Activated CD8-positive, alpha-beta memory T cell treated with anti-CD3 and anti-CD28 coated beads for 48 hours (primary cell): ENCODE results near the gene HOATZ.

Experiments
- DNase-seq, 3 experiments: peaks; one replicate each; pipeline ENCODE4 v3.0.0-alpha.2; 2020; ENCODE audit warnings: low read depth in 2 of 3, low spot score in 2 of 3

HOATZ gene

GRCh38 chr11:111548525-111548924, 33.9 kb downstream of the HOATZ start:
- no peak for DNase-seq

GRCh38 chr11:111549196-111549868, 34.8 kb downstream of the HOATZ start:
- no peak for DNase-seq

GRCh38 chr11:111549869-111550203, 35.3 kb downstream of the HOATZ start:
- DNase-seq = no peak

GRCh38 chr11:111550258-111550657, 35.7 kb downstream of the HOATZ start:
- no peak for DNase-seq

- DNase-seq = no peak
Measured at GRCh38 chr11:111554532-111554931, 40.0 kb downstream of the HOATZ start.

- no peak for DNase-seq
Measured at GRCh38 chr11:111555255-111555654, 40.7 kb downstream of the HOATZ start.

GRCh38 chr11:111557425-111558111, 43.0 kb downstream of the HOATZ start:
- no peak for DNase-seq

GRCh38 chr11:111559800-111560464, 45.4 kb downstream of the HOATZ start:
- DNase-seq = no peak

GRCh38 chr11:111560800-111561199, 46.2 kb downstream of the HOATZ start:
- DNase-seq = no peak

- no peak for DNase-seq
Measured at GRCh38 chr11:111561306-111561705, 46.7 kb downstream of the HOATZ start.

- no peak for DNase-seq
Measured at GRCh38 chr11:111561791-111562325, 47.3 kb downstream of the HOATZ start.

- DNase-seq = no peak
Measured at GRCh38 chr11:111562692-111563389, 48.3 kb downstream of the HOATZ start.

- peak in 1 of 3 experiments; percentile 35 for DNase-seq
Measured at GRCh38 chr11:111565114-111565720, 50.6 kb downstream of the HOATZ start.

- no peak for DNase-seq
Measured at GRCh38 chr11:111566324-111566723, 51.7 kb downstream of the HOATZ start.

- DNase-seq = no peak
Measured at GRCh38 chr11:111569476-111569875, 54.9 kb downstream of the HOATZ start.

- no peak for DNase-seq
Measured at GRCh38 chr11:111570796-111571195, 56.2 kb downstream of the HOATZ start.

GRCh38 chr11:111571829-111572501, 57.4 kb downstream of the HOATZ start:
- no peak for DNase-seq

GRCh38 chr11:111572581-111572980, 58.0 kb downstream of the HOATZ start:
- no peak for DNase-seq

- DNase-seq = no peak
Measured at GRCh38 chr11:111573821-111574249, 59.3 kb downstream of the HOATZ start.
